ENCODE measurements around the gene KMT2E.

The KMT2E gene

GRCh38 chr7:105086850-105087249 lies 72.8 kb downstream of the KMT2E start:
- no peak for DNase-seq

- DNase-seq, result no peak
Observed at GRCh38 chr7:105087981-105088380, 74.0 kb downstream of the KMT2E start.

- DNase-seq, result no peak
Observed at GRCh38 chr7:105088456-105088855, 74.5 kb downstream of the KMT2E start.

GRCh38 chr7:105094966-105095365 lies 81.0 kb downstream of the KMT2E start:
- no peak for DNase-seq

- no peak for DNase-seq
Observed at GRCh38 chr7:105096306-105096705, 82.3 kb downstream of the KMT2E start.

- no peak for DNase-seq
Observed at GRCh38 chr7:105097619-105098018, 83.6 kb downstream of the KMT2E start.

- no peak for DNase-seq
Observed at GRCh38 chr7:105098863-105099515, 85.0 kb downstream of the KMT2E start.

GRCh38 chr7:105101864-105102263 lies 87.9 kb downstream of the KMT2E start:
- DNase-seq, result no peak

- no peak for DNase-seq
Observed at GRCh38 chr7:105102557-105103352, 88.8 kb downstream of the KMT2E start.

GRCh38 chr7:105105579-105105978 lies 91.6 kb downstream of the KMT2E start:
- no peak for DNase-seq

GRCh38 chr7:105106473-105106872 lies 92.5 kb downstream of the KMT2E start:
- no peak for DNase-seq

- no peak for DNase-seq
Observed at GRCh38 chr7:105107458-105107857, 93.5 kb downstream of the KMT2E start.

- no peak for DNase-seq
Observed at GRCh38 chr7:105112440-105113418, 98.7 kb downstream of the KMT2E start.

GRCh38 chr7:105118612-105119600 lies 104.9 kb downstream of the KMT2E start:
- DNase-seq, result no peak

- no peak for DNase-seq
Observed at GRCh38 chr7:105122619-105123018, 108.6 kb downstream of the KMT2E start.

GRCh38 chr7:105125745-105126144 lies 111.7 kb downstream of the KMT2E start:
- DNase-seq, result no peak

- no peak for DNase-seq
Observed at GRCh38 chr7:105126436-105126975, 112.5 kb downstream of the KMT2E start.

- no peak for DNase-seq
Observed at GRCh38 chr7:105127179-105127578, 113.2 kb downstream of the KMT2E start.

- DNase-seq, result no peak
Observed at GRCh38 chr7:105130048-105130447, 116.0 kb downstream of the KMT2E start.

- DNase-seq, result no peak
Observed at GRCh38 chr7:105130580-105130979, 116.6 kb downstream of the KMT2E start.

GRCh38 chr7:105131033-105131656 lies 117.1 kb downstream of the KMT2E start:
- DNase-seq, result no peak
